ENCODE results near the gene ID2. TPM values are rescaled to one million over a fixed set of nuclear protein-coding genes. Genes with fewer than 3 reads are reported as not detected.

The ID2 gene
- total RNA-seq, 1 experiment from 2014 or later = 209 TPM

DNA sequence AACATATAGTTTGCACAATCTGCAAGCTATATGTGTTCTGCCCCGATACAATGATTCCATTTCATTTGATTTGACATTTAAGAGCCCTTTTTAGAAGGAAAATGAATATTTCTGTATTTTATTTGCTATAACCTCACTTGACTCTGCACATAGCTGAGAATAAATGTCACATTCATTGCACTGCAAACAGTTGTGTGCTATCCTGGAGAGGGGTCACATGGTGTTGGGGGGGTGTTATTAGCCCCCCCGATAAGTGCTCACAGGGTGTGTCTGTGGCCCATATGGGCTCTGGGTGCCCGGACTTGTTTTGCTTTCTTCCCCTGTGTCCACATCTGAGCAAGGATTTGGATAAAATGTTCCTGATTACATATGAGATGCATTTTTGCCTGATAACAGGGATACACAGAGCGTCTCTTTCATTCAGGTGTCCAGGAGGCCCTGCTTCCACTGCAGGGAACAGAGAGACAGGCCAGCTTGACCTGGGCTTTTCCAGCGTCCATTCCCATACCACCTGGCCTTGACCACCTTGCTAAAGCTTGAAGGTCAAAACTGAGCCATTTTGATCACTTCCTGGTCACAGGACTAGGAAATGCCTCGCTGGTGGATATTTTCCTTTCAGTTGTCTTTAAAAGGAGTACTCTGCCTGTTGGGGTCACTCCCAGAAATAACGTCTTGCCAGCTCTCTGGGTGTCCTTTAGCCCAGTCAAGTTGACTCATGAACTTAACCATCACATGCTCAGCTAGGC is 38.4 kb upstream of the ID2 start:
- Histone ChIP-seq H3K27ac (no peak overlapping the region), H3K36me3 (no peaks in the 10 kb centered on the region), H3K4me3 (no peak overlapping the region), H3K4me1 (replicated peaks) (no peaks in the 10 kb centered on the region), H3K9me3 (replicated peaks) (no peaks in the 10 kb centered on the region), H3K27me3 (replicated peaks) (no peaks in the 10 kb centered on the region)
- DNase-seq (ENCODE audit: low read depth in 1 of 2, low spot score in 2 of 2) = no peak

DNA sequence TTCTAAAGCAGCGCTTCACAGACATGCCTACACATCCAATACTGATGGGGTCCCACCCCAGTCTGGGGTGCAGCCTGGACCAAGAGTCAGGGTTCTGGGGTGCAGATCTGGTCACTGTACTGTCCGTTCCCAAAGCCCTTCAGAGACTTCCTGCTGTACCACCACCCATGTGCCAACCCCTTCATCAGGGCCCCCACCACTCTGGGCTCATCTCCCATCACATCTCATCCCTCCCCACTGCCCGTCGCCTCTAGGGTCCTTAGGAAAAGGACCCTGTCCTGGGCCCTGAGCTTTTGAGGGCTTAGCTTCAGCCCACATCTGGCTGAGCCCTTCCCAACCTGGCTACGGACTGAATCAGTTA is 37.9 kb upstream of the ID2 start:
- DNase-seq (ENCODE audit: low read depth in 1 of 2, low spot score in 2 of 2) = no peak
- Histone ChIP-seq H3K4me3 (no peak overlapping the region), H3K9me3 (replicated peaks) (no peaks in the 10 kb centered on the region), H3K27me3 (replicated peaks) (no peaks in the 10 kb centered on the region), H3K4me1 (replicated peaks) (no peaks in the 10 kb centered on the region), H3K36me3 (no peaks in the 10 kb centered on the region), H3K27ac (no peak overlapping the region)

DNA sequence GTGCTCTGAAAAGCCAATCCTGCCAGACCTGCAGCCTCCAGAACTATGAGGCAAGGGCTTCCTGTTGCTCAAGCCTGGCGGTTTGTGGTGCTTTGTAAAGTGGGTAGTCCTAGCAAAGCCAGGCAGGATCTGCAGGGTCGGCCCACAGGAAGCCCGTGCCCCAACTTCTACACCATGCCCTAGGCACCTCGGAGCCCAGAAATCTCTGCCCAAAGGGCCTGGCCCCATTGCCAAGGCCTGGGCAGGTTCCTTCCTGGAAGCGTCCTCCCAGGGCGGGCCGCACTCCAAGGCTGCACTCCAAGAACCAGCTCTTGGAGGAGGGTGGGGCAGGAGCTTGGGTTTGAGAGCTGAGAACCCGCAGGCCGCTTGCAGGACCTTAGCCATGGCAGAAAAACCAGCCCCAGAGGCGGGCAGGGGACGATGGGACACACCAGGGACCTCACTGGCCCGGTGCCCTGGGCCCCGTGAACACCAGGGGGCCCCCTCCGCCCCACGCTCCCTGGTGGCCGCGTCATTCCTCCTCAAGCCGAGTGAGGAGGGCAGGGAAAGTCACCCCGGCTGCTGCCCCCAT is 37.2 kb upstream of the ID2 start:
- no peaks in the 10 kb centered on the region for H3K27me3 ChIP-seq (replicated peaks)
- no peaks in the 10 kb centered on the region for H3K4me1 ChIP-seq (replicated peaks)
- H3K27ac ChIP-seq = no peak overlapping the region
- no peak for DNase-seq (ENCODE audit: low read depth in 1 of 2, low spot score in 2 of 2)
- no peaks in the 10 kb centered on the region for H3K36me3 ChIP-seq
- H3K9me3 ChIP-seq (replicated peaks) = no peaks in the 10 kb centered on the region
- H3K4me3 ChIP-seq = no peak overlapping the region

DNA sequence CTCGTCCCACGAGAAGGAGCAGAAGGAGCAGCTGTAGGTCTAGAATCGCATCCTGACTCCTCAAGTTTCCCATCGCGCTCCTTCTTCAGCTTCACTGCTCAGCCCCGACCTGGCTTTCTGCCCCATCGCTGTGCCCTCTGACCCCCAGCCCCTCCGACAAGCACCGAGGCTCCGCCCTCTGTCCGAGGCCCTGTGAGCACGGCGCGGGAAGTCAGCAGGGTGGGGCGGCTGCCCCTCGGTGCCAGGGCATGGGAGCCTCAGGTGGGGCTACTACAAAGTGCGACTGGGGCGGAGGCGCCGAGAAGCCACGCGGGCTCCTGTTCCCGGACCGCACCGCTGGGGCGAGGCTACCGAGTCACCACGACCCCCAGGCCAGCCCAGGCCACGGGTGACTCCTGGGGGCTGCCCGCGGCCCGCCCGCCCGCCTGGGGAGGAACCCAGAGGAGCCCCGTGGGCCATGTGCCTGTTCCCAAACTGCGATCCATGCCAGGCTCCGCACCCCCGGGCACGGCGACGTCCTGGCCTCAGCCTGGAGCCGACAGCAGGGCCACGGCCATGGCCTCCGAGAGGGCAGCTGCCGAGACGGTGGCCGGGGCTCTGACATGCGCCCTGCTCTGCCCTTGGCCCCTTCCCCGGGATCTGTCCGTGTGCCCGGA is 36.6 kb upstream of the ID2 start:
- H3K4me3 ChIP-seq = no peak overlapping the region
- no peak overlapping the region for H3K27ac ChIP-seq
- no peaks in the 10 kb centered on the region for H3K36me3 ChIP-seq
- DNase-seq (ENCODE audit: low read depth in 1 of 2, low spot score in 2 of 2) = no peak
- H3K9me3 ChIP-seq (replicated peaks) = no peaks in the 10 kb centered on the region
- H3K27me3 ChIP-seq (replicated peaks) = no peaks in the 10 kb centered on the region
- no peaks in the 10 kb centered on the region for H3K4me1 ChIP-seq (replicated peaks)

DNA sequence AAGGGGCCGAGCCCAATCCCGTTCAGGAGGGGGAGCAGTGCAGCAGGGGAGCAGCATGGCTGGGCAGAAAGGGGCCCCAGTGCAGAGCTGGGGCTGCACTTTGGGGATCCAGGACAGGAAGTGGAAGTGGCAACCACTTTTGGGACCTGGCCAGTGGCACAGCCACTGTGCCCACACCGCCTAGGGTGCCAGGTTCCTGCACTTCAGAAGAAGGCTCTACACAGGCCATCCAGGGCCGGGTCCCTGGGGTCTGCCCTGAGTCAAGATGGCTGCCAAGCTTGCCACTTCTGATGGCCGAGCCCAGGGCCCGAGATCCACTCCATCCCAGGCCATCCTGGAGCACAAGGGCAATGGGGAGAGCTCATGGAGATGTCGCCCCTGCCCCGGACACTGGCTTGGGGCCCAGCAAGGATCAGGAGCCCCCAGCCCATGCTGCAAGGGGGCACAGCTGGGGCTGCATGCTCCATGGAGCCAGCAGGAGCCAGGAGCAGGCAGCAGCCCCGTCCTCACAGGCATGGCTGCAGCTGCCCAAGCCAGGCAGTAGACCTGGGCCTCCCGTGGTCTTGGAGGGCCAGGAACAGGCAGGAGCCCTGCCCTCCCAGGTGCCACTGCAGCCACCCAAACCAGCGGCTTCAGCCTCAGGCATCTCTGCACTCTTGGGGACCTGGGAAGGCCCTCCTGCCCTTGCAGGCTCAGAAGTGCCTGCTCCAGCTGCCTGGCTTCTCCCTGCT is 35.0 kb upstream of the ID2 start:
- Histone ChIP-seq H3K4me1 (replicated peaks) (no peaks in the 10 kb centered on the region), H3K27ac (no peak overlapping the region), H3K9me3 (replicated peaks) (no peaks in the 10 kb centered on the region), H3K27me3 (replicated peaks) (no peaks in the 10 kb centered on the region), H3K36me3 (no peaks in the 10 kb centered on the region), H3K4me3 (no peak overlapping the region)
- no peak for DNase-seq (ENCODE audit: low read depth in 1 of 2, low spot score in 2 of 2)

DNA sequence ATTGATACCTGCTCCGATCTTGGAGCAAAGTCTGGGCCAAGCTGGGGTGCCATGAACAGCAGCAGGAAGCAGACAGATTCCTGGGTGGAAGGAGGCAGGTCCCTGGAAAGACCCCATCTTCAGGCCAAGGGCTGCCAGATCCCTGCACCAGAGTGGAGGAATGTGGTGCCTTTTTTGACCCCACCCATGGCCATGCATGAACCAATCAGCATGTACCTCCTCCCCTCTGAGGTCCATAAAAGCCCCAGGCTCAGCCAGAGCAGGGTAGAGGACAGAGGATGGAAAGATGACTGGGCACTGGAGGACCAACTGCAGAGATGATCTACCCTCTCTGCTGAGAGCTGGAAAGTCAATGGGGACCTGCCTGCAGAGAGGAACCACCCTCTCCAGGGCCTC is 34.4 kb upstream of the ID2 start:
- no peaks in the 10 kb centered on the region for H3K4me1 ChIP-seq (replicated peaks)
- no peaks in the 10 kb centered on the region for H3K36me3 ChIP-seq
- no peak overlapping the region for H3K27ac ChIP-seq
- no peaks in the 10 kb centered on the region for H3K27me3 ChIP-seq (replicated peaks)
- no peak overlapping the region for H3K4me3 ChIP-seq
- no peaks in the 10 kb centered on the region for H3K9me3 ChIP-seq (replicated peaks)
- DNase-seq (ENCODE audit: low read depth in 1 of 2, low spot score in 2 of 2) = no peak

DNA sequence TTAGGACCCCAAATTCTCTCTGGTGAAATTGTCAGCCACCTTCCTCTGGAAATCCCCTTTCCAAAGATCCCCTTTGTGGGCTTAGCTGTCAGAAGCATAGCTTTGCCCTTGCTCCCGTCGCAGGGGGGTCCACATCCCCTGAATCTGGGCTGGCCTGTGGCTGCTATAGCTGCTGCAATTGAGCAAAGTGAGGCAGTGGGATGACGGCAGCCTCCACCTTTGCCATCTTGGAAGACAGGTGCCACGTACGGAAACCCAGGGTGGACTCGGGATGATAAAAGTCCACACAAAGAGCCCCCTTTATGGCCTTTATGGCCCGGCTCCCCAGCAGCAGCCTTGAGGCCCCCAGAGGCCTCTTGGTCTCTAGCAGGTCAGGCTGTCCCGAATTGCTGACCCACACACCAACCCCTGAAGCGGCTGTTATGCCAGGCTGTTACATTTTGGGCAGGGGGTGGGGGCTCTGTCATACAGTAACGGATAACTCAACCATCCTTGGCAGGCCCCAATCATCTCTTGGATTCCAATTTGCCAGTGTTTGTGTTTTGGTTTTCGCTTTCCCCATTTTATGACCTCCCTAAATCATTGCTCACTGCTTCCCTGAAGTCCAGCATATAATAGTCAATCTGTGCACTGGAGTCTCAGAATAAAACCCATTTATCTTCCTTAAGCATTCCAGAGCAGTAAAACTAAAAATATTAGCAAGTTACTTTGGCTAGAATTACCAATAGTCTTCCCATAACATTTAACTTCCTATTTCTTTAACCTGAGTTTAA is 33.2 kb upstream of the ID2 start:
- Histone ChIP-seq H3K9me3 (replicated peaks) (no peaks in the 10 kb centered on the region), H3K27me3 (replicated peaks) (no peaks in the 10 kb centered on the region), H3K36me3 (no peaks in the 10 kb centered on the region), H3K27ac (no peak overlapping the region), H3K4me1 (replicated peaks) (no peaks in the 10 kb centered on the region), H3K4me3 (no peak overlapping the region)
- DNase-seq (ENCODE audit: low read depth in 1 of 2, low spot score in 2 of 2) = no peak

DNA sequence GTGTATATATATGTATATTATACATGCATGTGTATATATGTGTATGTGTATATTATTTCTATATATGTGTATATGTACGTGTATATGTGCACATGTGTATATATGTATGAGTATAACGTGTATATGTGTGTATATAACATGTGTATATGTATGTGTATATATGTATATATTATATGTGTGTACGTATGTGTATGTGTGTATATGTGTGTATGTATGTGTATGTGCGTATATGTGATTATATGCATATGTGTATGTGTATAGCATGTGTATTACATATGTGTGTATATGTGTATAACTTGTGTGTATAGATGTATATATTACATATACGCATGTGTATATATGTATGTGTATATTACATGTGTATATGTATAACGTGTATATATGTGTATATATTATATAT is 32.1 kb upstream of the ID2 start:
- Histone ChIP-seq H3K4me3 (no peak overlapping the region), H3K27me3 (replicated peaks) (no peaks in the 10 kb centered on the region), H3K27ac (no peak overlapping the region), H3K4me1 (replicated peaks) (no peaks in the 10 kb centered on the region), H3K36me3 (no peaks in the 10 kb centered on the region), H3K9me3 (replicated peaks) (no peaks in the 10 kb centered on the region)
- DNase-seq (ENCODE audit: low read depth in 1 of 2, low spot score in 2 of 2) = no peak

DNA sequence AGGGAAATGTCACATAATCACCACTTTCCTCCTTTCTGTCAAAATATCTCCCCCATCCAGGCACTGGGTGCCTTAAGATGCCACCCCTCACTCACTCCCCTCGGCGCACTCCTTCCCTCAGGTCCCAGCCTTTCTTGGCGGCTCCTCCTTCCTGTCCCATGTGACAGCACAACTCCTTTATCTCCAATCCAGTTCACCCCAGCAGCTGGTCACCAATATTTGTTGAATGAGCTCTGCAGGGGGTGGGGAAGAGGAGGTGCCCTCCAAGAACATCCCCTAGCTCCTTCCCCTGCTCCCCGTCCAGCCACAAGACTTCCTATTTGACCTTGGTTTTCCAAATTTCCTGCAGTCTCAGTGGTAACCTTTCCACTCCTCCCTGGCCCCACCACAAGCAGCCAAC is 31.6 kb upstream of the ID2 start:
- Histone ChIP-seq H3K27ac (no peak overlapping the region), H3K36me3 (no peaks in the 10 kb centered on the region), H3K4me1 (replicated peaks) (no peaks in the 10 kb centered on the region; the same call in 1 of the 2 replicates), H3K4me3 (no peak overlapping the region), H3K27me3 (replicated peaks) (no peaks in the 10 kb centered on the region), H3K9me3 (replicated peaks) (no peaks in the 10 kb centered on the region)
- no peak for DNase-seq (ENCODE audit: low read depth in 1 of 2, low spot score in 2 of 2)

DNA sequence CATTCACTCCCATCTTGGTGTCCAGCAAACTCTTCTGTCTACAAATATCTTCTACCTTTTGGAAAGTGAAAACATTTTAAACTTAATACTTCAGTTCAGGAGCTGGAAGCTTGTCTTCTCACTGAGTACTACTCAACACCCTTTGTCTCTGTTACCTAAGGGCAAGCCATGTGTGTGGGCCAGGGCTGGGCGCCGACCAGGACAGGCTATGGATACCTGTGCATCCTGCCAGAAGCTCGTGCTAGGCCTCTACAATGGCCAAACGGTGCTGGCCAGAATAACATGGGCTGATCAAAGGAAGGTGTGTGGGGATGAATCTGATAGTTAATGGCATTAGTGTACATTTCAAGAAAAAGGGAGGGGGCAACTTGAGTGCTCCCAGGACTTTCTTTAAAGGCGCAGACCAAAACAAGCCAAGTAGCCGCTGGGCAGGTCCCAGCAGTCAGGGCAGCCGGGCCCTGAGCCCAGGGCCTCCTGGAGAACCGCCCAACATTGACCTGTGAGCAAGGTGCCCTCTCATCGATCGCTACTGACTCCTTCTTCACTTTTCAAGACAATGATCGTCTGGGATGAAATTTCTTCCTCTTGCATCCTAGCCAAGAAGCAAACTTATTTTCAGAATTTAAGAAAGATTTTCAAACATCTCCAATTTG is 29.0 kb upstream of the ID2 start:
- DNase-seq (ENCODE audit: low read depth in 1 of 2, low spot score in 2 of 2) = no peak
- Histone ChIP-seq H3K4me1 (replicated peaks) (peaks cover 22% of the 10 kb centered on the region), H3K36me3 (no peaks in the 10 kb centered on the region), H3K9me3 (replicated peaks) (no peaks in the 10 kb centered on the region), H3K27me3 (replicated peaks) (no peaks in the 10 kb centered on the region), H3K4me3 (no peak overlapping the region), H3K27ac (no peak overlapping the region)

DNA sequence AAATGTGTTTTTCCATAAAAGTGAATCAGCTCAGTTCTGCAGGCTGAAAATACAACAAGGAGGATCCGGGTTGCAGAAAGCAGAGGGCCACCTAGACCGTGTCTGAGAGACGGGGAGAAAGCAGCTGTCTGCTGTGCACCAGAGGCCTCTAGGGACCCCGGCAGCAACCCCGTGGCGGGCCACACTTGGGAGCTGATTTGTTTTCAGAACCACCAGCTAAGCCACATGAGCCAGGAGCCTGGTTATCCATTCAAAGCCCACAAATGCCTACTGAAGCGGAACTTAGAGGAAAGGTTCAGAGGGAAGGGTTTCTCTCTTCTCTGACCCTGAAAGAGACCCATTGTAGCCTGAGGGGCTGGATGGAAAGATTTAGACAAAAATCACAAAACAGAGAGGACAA is 28.4 kb upstream of the ID2 start:
- H3K4me3 ChIP-seq = no peak overlapping the region
- no peaks in the 10 kb centered on the region for H3K9me3 ChIP-seq (replicated peaks)
- H3K36me3 ChIP-seq = no peaks in the 10 kb centered on the region
- peaks cover 22% of the 10 kb centered on the region for H3K4me1 ChIP-seq (replicated peaks)
- H3K27me3 ChIP-seq (replicated peaks) = no peaks in the 10 kb centered on the region
- no peak overlapping the region for H3K27ac ChIP-seq
- no peak for DNase-seq (ENCODE audit: low read depth in 1 of 2, low spot score in 2 of 2)

DNA sequence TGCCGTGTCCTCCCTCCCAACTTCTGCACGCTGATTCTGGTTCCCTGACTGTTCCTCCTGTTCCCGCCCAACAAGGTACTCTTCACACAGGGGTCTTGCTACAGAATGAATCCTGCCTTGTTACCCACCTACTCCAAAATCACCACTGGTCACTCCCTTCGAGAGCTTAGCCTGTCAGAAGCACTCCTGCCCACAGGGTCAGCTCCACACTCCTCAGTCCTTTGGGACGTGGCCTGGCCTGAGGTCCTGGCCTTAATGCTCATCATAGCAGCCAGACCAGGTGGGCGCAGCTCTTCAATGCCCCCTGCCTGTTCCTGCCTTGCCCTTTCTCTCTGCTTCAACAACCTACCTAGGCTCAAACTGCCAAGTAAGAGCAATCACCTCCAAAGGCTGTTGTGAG is 27.8 kb upstream of the ID2 start:
- Histone ChIP-seq H3K27me3 (replicated peaks) (no peaks in the 10 kb centered on the region), H3K9me3 (replicated peaks) (no peaks in the 10 kb centered on the region), H3K36me3 (no peaks in the 10 kb centered on the region), H3K4me3 (no peak overlapping the region), H3K4me1 (replicated peaks) (peaks cover 22% of the 10 kb centered on the region), H3K27ac (no peak overlapping the region)
- no peak for DNase-seq (ENCODE audit: low read depth in 1 of 2, low spot score in 2 of 2)

DNA sequence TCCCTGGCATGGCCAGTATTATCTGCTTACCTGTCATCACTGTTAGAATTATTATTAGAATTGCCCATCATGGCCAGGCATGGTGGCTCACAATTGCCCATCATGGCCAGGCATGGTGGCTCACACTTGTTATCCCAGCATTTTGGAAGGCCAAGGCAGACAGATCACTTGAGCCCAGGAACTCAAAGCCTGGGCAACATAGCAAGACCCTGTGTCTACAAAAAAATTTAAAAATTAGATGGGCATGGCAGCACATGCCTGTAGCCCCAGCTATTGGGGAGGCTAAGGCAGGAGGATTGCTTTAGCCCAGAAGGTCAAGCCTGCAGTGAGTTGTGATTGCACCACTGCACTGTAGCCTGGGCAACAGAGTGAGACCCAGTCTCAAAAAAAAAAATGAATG is 27.4 kb upstream of the ID2 start:
- Histone ChIP-seq H3K27me3 (replicated peaks) (no peaks in the 10 kb centered on the region), H3K9me3 (replicated peaks) (no peaks in the 10 kb centered on the region), H3K36me3 (no peaks in the 10 kb centered on the region), H3K4me3 (no peak overlapping the region), H3K27ac (no peak overlapping the region), H3K4me1 (replicated peaks) (peaks cover 22% of the 10 kb centered on the region)
- DNase-seq (ENCODE audit: low read depth in 1 of 2, low spot score in 2 of 2) = no peak

Measured in SJSA1 (cell line).